Fibroblast of lung (primary cell): ENCODE data around the gene KRT7. TPM values are rescaled to one million over a fixed set of nuclear protein-coding genes. Genes with fewer than 3 reads are reported as not detected.

ENCODE experiments used
- DNase-seq, 2 donors: peaks; one replicate each; pipeline versions ENCODE4 v3.0.0 to v3.0.0-alpha.2; 2010; ENCODE audit warnings: low read depth in 2 of 2
- H2AFZ ChIP-seq: 2 replicates; pipeline ENCODE4 v1.5.1; 2012; ENCODE audit warnings: low read length, control low read depth, inconsistent platforms
- H3K27ac ChIP-seq: 2 replicates; pipeline ENCODE4 v1.5.1; 2011; ENCODE audit warnings: low read length, control low read depth; ENCODE audit not compliant: insufficient read depth
- H3K27me3 ChIP-seq: 2 replicates; pipeline ENCODE4 v1.5.1; 2011; ENCODE audit warnings: mild to moderate bottlenecking, low read length; ENCODE audit not compliant: control insufficient read depth, insufficient read depth
- H3K36me3 ChIP-seq: 2 replicates; pipeline ENCODE4 v1.5.1; 2011; ENCODE audit warnings: low read length; ENCODE audit not compliant: control insufficient read depth, insufficient read depth
- H3K4me1 ChIP-seq: 2 replicates; pipeline ENCODE4 v1.5.1; 2011; ENCODE audit warnings: low read length; ENCODE audit not compliant: control insufficient read depth, insufficient read depth; ENCODE audit errors: extremely low read depth
- H3K4me2 ChIP-seq: 2 replicates; pipeline ENCODE4 v1.5.1; 2011; ENCODE audit warnings: low read length, control low read depth; ENCODE audit not compliant: insufficient read depth; ENCODE audit errors: extremely low read depth
- H3K4me3 ChIP-seq, 4 experiments: fragments of 200-600 bp in 1 of 4; sonication (generic) in 1 of 4; replicated peaks in 1 of 4; 2 replicates each; pipeline ENCODE4 v1.5.1; 2011 to 2016; ENCODE audit warnings: low read length in 4 of 4, low read depth in 3 of 4, mild to moderate bottlenecking in 3 of 4, control low read depth in 2 of 4, inconsistent platforms in 1 of 4, mixed read lengths in 1 of 4; ENCODE audit not compliant: insufficient read depth in 1 of 4; ENCODE audit errors: control extremely low read depth in 1 of 4
- H3K79me2 ChIP-seq: 2 replicates; pipeline ENCODE4 v1.5.1; 2012; ENCODE audit warnings: mild to moderate bottlenecking, low read length, inconsistent platforms; ENCODE audit not compliant: control insufficient read depth, insufficient read depth
- H3K9ac ChIP-seq: 2 replicates; pipeline ENCODE4 v1.5.1; 2011; ENCODE audit warnings: mild to moderate bottlenecking, low read length, control low read depth; ENCODE audit not compliant: insufficient read depth
- H3K9me3 ChIP-seq: 2 replicates; pipeline ENCODE4 v1.5.1; 2012; ENCODE audit warnings: low read depth, low read length; ENCODE audit not compliant: control insufficient read depth, insufficient read depth
- H4K20me1 ChIP-seq: 2 replicates; pipeline ENCODE4 v1.5.1; 2011; ENCODE audit warnings: low read length; ENCODE audit not compliant: control insufficient read depth, insufficient read depth; ENCODE audit errors: extremely low read depth
- CTCF ChIP-seq, 2 donors: IDR thresholded peaks in 1 of 2; conservative IDR thresholded peaks in 1 of 2; 1 replicate in 1 of 2; 2 replicates in 1 of 2; pipeline ENCODE4 v1.5.1; 2011 to 2012; ENCODE audit warnings: low read length in 2 of 2, control low read depth in 1 of 2, inconsistent platforms in 1 of 2, low read depth in 1 of 2, mild to moderate bottlenecking in 1 of 2
- EZH2 ChIP-seq: IDR thresholded peaks from 2 replicates; pipeline ENCODE4 v1.5.1; 2012; ENCODE audit warnings: low read length, control low read depth, mild to moderate bottlenecking; ENCODE audit errors: missing control alignments
- polyA plus RNA-seq, 2 donors: library from polyadenylated mRNA; depleted of rRNA in 1 of 2; stranded (reverse) in 1 of 2; unstranded in 1 of 2; fragments of >200 nt; gene quantifications; 2 replicates each; pipeline ENCODE4 v1.2.1, GENCODE V29; 2011 to 2012; ENCODE audit warnings: missing spikeins in 1 of 2
- total RNA-seq: library from RNA; depleted of rRNA; stranded (reverse); fragments of >200 nt; gene quantifications from 2 replicates; pipeline ENCODE4 v1.2.1, GENCODE V29; 2014

Gene KRT7
- total and polyA plus RNA-seq, 2 donors (not counting 1 experiment from before 2014, with no cell fraction given): 3.5 to 8.6 TPM

GRCh38 chr12:52221912-52222457 lies 11.1 kb upstream of the KRT7 start:
- Histone ChIP-seq H3K36me3 (no peaks in the 10 kb centered on the region), H3K9ac (no peak overlapping the region), H3K4me1 (peaks cover 10% of the 10 kb centered on the region), H3K9me3 (no peaks in the 10 kb centered on the region), H3K4me3 (no peak overlapping the region), H3K27me3 (no peaks in the 10 kb centered on the region), H3K4me2 (no peak overlapping the region), H3K79me2 (no peaks in the 10 kb centered on the region), H3K27ac (no peak overlapping the region), H2AFZ (no peak overlapping the region), H4K20me1 (no peaks in the 10 kb centered on the region)
- DNase-seq: peak in 1 of 2 donors; percentile 39
- TF ChIP-seq EZH2 (no peak), CTCF (conservative IDR thresholded peaks at IDR 0.05 in 1 of 2, IDR thresholded peaks at IDR 0.05 in 1 of 2; ENCODE audit: low read depth in 1 of 2, low read length in 2 of 2) (peak; percentile 29 to 56)

DNA sequence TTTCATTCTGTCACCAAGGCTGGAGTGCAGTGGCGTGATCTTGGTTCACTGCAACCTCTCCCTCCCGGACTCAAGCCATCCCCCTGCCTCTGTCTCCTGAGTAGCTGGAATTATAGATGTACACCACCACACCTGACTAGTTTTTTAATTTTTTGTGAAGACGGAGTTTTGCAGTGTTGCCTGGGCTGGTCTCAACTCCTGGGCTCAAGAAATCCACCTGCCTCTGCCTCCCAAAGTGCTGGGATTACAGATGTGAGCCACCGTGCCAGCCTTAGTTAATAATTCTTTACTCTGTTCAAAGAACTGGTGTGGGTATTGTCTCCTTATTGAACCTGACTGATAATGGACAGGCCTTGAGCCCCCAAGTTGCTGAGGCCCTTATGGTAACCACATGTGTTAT lies 10.4 kb upstream of the KRT7 start:
- Histone ChIP-seq H3K36me3 (no peaks in the 10 kb centered on the region), H2AFZ (no peak overlapping the region), H3K27me3 (no peaks in the 10 kb centered on the region), H3K79me2 (no peaks in the 10 kb centered on the region), H3K9ac (no peak overlapping the region), H3K4me2 (no peak overlapping the region), H4K20me1 (no peaks in the 10 kb centered on the region), H3K4me1 (peaks cover 10% of the 10 kb centered on the region), H3K27ac (no peak overlapping the region), H3K4me3 (no peak overlapping the region), H3K9me3 (no peaks in the 10 kb centered on the region)
- TF ChIP-seq CTCF (conservative IDR thresholded peaks at IDR 0.05 in 1 of 2, IDR thresholded peaks at IDR 0.05 in 1 of 2; ENCODE audit: low read depth in 1 of 2, low read length in 2 of 2): no peak
- no peak for TF ChIP-seq EZH2
- no peak for DNase-seq

- Histone ChIP-seq H2AFZ (peak overlapping the region; percentile 22), H3K9ac (no peak overlapping the region), H3K27me3 (no peaks in the 10 kb centered on the region), H4K20me1 (no peaks in the 10 kb centered on the region), H3K4me1 (peaks cover 10% of the 10 kb centered on the region), H3K9me3 (no peaks in the 10 kb centered on the region), H3K27ac (no peak overlapping the region), H3K4me3 (no peak overlapping the region), H3K79me2 (no peaks in the 10 kb centered on the region), H3K4me2 (no peak overlapping the region), H3K36me3 (no peaks in the 10 kb centered on the region)
- TF ChIP-seq CTCF (conservative IDR thresholded peaks at IDR 0.05 in 1 of 2, IDR thresholded peaks at IDR 0.05 in 1 of 2; ENCODE audit: low read depth in 1 of 2, low read length in 2 of 2): no peak
- TF ChIP-seq EZH2: no peak
- no peak for DNase-seq
Observed at GRCh38 chr12:52223406-52224039, 9.5 kb upstream of the KRT7 start.
